HEK293T (cell line): ENCODE data around the gene SPACA6.

Source experiments
- ARNT ChIP-seq: fragments of 450-650 bp; IDR thresholded peaks from 2 replicates; pipeline ENCODE4 v1.6.1; 2017; ENCODE audit warnings: mild to moderate bottlenecking
- BHLHE40 ChIP-seq: fragments of 450-650 bp; IDR thresholded peaks from 2 replicates; pipeline ENCODE4 v1.6.1; 2016; ENCODE audit warnings: mild to moderate bottlenecking, moderate library complexity, borderline replicate concordance
- ELF4 ChIP-seq: fragments of 450-650 bp; IDR thresholded peaks from 2 replicates; pipeline ENCODE4 v1.6.1; 2017; ENCODE audit warnings: antibody characterized with exemption
- FOXA1 ChIP-seq: fragments of 450-650 bp; IDR thresholded peaks from 2 replicates; pipeline ENCODE4 v1.6.1; 2016; ENCODE audit warnings: mild to moderate bottlenecking
- FOXK2 ChIP-seq: fragments of 450-650 bp; IDR thresholded peaks from 2 replicates; pipeline ENCODE4 v1.6.1; 2016; ENCODE audit warnings: mild to moderate bottlenecking
- FOXM1 ChIP-seq: fragments of 450-650 bp; IDR thresholded peaks from 2 replicates; pipeline ENCODE4 v1.6.1; 2017; ENCODE audit warnings: mild to moderate bottlenecking, borderline replicate concordance
- LEF1 ChIP-seq: fragments of 450-650 bp; IDR thresholded peaks from 2 replicates; pipeline ENCODE4 v1.6.1; 2017; ENCODE audit warnings: mild to moderate bottlenecking, borderline replicate concordance
- NFRKB ChIP-seq: fragments of 450-650 bp; IDR thresholded peaks from 2 replicates; pipeline ENCODE4 v1.6.1; 2016; ENCODE audit warnings: mild to moderate bottlenecking, moderate library complexity
- SUZ12 ChIP-seq: fragments of 450-650 bp; IDR thresholded peaks from 2 replicates; pipeline ENCODE4 v1.6.1; 2016; ENCODE audit warnings: mild to moderate bottlenecking
- TARDBP ChIP-seq: fragments of 450-650 bp; IDR thresholded peaks from 2 replicates; pipeline ENCODE4 v1.6.1; 2016
- ZNF384 ChIP-seq: fragments of 450-650 bp; IDR thresholded peaks from 2 replicates; pipeline ENCODE4 v1.6.1; 2016

DNA sequence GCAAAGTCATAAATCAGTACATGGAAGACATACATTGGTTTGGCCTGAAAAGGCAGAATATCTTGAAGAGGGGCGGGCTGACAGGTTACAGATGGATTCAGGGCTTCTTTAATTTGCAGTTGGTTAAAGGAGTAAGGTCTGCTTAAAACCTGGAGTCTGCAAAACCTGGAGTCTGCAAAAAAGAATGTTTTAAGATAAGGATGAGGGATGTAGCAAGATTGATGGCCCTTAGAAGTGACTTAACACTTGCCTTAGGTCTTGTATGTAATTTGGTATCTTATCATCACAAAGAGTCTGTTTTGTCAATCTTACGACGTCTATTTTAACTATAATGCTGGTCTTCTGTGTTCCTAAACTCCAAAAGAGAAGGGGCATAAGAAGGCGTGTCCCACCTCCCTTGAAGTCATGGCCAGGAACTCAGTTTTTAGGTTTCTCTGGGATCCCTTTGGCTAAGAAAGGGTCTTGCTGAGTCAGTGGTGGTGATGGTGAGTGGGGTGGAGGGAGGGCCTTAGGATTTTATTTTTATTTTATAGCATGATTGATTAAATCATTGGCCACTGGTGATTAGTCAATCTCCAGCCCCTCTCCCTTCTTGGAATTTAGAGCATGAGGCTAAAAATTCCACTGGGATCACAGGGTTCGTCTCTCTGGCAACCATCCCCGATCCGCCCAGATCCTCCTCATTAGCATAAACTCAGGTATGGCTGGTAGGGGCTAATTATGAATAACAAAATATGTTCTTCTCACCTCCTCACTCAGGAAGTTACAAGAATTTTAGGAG is 40.8 kb downstream of the SPACA6 start:
- TF ChIP-seq FOXM1: no peak
- TF ChIP-seq TARDBP: no peak
- TF ChIP-seq BHLHE40: no peak
- TF ChIP-seq FOXA1: no peak
- TF ChIP-seq ZNF384: no peak
- no peak for TF ChIP-seq NFRKB
- no peak for TF ChIP-seq SUZ12
- TF ChIP-seq LEF1: no peak
- TF ChIP-seq ARNT: no peak
- no peak for TF ChIP-seq ELF4
- no peak for TF ChIP-seq FOXK2
